ENCODE results near the gene SLAMF1.
A peak's percentile ranks its signal among the peaks of the same experiment; 100 is the strongest.
"Not testable (repeated sequence)": the region's sequence is repeated elsewhere in the genome, so short reads cannot be mapped to it uniquely, and the experiment has no call there.

The SLAMF1 gene

GRCh38 chr1:160664573-160665051, 17.8 kb upstream of the SLAMF1 start:
- DNase-seq: peak; percentile 54

DNA sequence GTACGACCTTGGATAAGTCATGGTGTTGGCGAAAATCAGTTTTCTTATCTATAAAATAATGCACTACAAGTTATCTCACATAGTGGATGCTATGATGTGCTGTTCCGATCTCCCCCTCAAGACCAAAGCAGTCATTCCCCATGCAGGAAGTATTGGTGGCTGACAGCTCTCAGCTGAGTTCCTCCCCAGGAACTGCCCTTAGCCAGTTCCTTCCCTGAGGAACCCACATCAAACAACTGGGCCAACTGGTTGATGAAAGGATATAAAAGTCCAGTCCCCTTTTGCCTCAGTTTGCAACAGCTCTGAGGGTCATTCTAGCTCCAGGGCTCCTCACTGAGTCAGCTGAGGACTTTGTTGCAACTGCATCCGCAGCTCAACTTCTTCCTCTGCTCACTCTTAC, 16.1 kb upstream of the SLAMF1 start:
- peak; percentile 37 for DNase-seq

DNA sequence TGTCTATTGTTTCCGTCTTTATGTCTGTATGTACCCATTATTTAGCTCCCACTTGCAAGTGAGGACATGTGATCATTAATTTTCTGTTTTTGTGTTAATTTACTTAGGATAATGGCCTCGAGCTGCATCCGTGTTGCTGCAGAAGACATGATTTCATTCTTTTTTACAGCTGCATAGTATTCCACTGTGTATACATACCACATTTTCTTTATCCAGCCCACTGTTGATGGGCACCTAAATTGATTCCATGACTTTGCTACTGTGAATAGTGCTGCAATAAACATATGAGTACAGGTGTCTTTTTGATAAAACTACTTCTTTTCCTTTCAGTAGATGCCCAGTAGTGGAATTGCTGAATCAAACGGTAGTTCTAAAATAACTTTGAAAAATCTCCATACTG, 12.7 kb upstream of the SLAMF1 start:
- no peak for DNase-seq

DNA sequence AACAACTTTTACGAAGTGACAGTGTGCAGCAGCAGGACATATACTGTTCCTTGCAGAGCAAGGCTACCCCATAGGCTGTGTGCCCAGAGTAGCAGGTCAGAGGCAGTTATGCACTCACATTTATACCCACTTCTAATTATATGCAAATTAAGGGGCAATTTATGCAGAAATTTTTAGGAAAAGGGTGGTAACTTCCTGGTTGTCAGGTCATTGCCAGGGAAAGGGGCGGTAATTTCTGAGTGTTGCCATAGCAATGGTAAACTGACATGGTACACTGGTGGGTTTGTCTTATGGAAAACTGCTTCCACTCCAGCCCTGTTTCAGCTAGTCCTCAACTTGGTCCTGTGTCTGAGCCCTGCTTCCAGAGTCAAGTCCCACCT, 12.0 kb upstream of the SLAMF1 start:
- no peak for DNase-seq

DNA sequence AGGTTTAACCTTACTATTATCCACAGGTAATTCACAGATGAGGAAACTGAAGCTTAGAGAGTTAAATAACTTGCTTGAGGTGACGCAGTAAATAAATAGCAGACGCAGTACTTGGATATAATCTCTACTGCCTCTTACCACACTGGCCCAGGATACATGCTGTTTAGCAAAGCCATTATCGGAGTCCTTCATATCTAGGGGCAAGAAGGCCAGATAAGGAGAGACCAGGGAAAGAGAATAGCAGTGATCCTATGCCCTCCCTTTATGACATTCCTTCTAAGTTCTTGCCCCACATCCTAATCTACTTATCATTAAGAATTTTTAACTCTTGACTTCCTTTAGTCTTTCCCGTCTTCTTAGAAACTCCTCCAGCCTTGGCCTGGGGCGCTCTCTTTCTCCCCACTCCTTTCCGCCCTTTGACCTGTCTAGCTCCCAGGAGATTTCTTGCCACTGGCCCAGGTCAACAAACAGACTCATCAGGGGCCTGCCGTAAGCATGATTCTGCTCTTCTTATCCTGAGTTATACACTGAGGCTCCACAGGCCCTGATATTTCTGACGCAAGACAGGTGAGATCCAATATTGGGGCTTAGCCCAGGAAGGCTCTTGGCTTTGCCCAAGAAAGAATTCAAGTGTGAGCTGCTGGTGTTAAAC, 11.4 kb upstream of the SLAMF1 start:
- no peak for DNase-seq

- no peak for DNase-seq
Observed at GRCh38 chr1:160657250-160657781, 10.5 kb upstream of the SLAMF1 start.

DNA sequence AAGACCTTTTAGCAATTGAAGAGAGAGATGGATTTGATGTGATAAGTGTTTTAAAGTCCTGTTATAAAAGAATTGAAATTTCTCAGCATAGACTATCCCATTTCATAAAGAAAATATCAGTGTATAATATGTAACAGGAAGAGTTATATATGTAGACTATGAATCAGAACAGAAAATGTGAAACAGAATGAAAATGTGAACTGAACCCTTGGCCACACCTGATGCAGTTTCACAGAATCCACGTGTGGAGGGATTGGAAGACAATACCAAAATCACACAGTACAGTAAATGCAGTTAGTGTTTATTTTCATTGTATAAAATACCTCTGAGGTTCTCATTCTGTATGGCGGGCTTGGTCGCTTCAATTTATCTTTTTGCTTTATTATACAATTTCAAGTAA, 9.9 kb upstream of the SLAMF1 start:
- DNase-seq: no peak

DNA sequence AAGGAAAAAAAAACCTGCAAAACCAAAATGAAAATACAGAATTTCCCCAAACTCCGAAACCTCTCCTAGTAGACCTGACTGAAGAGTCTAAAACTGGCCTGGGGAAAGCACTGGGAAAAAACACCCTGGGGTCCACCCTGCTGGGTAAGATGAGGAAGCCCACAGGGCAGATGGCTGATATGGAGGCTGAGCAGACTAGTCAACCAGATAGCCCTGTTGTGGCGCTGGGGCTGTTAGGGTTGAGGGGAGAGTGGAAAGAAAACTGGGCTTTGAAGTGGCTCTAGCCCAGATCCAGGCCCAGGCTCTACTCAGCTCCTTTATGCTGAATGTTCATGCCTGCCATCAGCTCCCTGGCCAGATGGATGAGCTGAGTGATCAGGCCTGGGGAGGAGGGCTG, 6.8 kb upstream of the SLAMF1 start:
- DNase-seq: no peak

DNA sequence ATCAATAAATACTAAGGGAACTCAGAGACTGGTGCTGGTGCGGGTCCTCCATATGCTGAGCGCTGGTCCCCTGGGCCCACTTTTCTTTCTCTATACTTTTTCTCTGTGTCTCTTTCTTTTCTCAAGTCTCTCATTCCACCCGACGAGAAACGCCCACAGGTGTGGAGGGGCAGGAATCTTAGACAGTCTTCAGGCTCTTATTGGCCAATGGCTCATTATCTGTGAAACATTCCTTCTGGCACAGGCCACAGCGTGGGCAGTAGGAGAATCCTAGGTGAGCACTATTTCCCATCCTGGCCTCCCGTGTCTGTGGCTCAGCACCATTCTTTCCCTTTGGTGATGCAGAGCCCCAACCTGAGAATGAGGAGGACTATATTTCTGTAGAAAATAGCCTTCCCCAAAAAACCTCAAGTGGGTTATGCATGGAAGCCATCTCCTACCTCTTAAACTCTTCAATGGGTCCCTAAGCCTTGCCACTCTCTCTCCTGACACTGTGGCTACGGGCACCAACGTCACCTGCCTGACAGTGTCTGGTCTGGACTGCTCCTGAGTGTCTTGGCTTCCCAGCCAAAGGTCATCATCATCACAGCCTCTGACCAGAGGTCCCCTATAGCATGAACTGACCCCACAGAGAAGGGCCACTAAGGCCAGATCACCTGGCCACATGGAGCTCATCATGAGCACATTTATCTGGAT, 6.2 kb upstream of the SLAMF1 start:
- DNase-seq: no peak

- DNase-seq: not testable (repeated sequence)
Observed at GRCh38 chr1:160652065-160652641, 5.3 kb upstream of the SLAMF1 start.

- no peak for DNase-seq
Observed at GRCh38 chr1:160651433-160652064, 4.7 kb upstream of the SLAMF1 start.

- DNase-seq: no peak
Observed at GRCh38 chr1:160647329-160647720, 481 bp upstream of the SLAMF1 start.

DNA sequence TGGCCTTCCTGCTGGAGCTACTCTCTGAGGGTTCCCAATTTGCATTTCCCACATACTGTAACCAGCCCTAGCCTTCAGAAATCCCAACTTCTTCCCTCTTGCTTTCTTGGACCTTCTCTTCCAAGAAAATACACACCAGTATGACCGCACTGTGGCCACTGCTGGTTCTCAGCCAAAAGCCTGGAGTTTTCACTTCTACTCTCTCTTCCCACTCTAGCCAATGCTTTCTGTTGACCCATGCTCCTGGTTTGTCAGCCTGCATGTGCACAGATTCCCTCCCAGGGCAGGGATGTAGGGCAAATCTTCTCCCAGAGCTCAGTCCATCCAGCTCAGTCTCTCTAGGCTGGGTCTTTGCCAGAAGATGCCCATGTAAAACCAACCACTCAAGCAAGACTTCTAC, 664 bp downstream of the SLAMF1 start:
- DNase-seq: peak; percentile 66

DNA sequence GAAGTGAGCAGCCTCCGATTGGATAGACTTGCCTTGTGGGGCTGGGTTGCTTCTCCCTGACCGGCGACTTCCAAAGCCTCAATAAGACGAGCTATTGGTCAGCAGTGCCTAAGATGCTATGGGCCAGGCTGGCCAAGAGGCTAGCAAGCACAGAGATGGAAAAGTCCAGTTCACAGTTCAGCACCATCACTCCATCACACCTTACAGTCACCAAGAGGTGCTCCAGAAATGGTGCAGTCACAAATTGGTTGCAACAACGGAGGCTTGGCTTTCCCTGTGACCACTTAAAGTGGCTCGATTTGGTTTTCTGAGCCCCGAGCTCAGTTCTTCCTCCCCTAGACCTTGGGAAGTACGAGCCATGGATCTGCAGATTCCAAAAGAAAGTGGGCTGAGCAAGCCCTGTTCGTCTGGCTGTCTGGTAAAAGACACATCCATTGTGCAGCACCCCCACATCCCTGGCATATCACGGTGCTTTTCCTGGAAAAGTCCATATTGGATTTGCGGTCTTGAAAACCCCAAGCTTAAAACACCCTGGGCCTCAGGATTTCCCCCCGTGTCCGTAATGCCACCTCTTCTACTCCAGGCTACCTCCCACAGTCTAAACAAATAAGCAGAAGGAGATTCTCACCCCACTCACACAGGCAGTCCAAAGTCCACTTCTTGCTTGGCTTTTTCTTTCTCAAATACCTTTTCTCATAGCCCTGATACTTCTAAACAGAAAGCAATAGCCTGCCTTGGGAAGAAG, 1.3 kb downstream of the SLAMF1 start:
- DNase-seq: no peak

DNA sequence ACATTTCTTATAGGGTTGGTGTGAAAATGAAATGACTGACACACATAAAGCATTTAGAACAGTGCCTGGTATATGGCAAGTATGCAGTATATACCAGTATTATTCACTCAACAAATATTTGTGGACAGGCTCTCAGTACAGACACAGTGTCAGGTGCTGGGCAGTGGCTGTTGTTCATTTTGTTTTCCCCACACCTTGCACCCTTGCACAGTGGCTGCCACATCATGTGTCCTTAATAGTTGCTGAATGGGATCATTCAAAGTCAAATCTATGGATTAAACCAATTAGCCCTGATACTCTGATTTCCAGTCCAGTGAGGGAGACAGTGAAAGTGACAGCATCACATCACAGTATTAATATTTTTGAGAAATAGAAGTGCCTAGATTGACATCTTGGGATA, 2.4 kb downstream of the SLAMF1 start:
- DNase-seq: no peak

DNA sequence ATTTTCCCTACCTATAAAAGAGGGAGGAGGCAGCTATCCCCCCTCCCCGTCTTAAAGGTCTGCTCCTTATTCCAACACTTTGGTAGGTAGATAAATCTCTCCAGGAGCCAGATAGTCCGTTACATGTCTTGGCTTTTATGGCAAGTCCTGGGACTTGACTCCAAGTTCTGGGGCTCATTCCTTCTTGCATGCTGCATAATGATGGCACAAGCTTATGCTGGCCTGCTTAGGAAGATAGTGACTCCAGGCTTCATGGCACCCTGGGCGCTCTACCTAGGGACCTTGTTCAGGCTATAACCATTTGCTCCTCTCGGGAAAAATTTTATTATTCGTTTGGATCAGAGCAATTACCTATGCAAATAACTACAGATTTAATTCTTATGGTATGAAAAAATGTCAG, 3.7 kb downstream of the SLAMF1 start:
- DNase-seq: no peak

- DNase-seq: no peak
Observed at GRCh38 chr1:160642281-160642644, 4.6 kb downstream of the SLAMF1 start.

- peak; percentile 31 for DNase-seq
Observed at GRCh38 chr1:160641323-160642280, 5.2 kb downstream of the SLAMF1 start.

DNA sequence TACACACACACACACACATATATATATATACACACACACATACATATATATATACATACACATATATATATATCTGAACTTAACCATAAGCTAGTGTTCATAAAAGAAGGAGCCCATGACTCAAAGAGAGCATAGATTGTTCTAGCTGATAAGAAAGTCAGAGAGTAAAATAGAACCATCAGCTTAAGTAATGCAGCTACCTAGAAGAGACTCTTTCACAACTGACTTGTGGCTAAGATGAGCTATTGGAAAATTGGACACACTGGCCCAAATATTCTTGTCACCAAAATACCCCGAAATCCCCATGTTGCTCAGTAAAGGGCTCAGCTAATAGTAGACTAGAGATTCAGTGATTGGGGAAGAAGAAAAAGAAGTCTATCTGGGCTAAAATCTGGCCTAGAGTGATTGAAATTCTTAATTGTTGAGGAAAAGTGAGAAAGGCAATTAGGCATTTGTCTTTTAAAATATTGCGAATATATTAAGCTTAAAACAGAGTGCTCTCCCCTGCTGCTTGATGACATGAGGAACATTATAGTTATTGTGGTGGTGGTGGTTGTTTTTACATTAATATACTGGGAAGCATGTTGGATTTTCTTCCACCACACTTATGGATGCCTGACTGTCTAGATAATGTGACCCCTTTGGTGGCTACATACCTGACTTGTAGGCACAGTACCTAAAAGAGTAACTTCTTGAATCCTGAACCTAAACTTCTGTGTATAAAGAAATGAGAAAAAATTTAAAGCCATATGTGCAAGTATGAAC, 6.3 kb downstream of the SLAMF1 start:
- DNase-seq: peak; percentile 64

GRCh38 chr1:160639652-160640051, 7.2 kb downstream of the SLAMF1 start:
- no peak for DNase-seq

DNA sequence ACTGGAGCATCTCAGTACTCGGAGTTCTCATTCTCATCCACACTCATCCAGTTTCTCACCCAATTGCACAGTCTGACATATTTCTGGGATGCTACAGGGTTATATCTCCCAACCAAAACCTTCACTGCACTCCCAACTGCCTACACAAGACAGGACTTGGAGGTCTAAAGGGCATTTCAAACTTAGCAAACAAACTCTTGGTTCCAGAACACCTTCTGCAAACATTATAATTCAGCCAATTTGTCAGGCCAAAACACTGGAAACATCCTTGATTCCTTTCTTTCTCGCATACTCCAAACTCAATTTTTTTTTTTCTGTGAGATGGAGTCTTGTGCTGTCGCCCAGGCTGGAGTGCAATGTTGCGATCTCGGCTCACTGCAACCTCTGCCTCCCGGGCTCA, 7.9 kb downstream of the SLAMF1 start:
- no peak for DNase-seq
